ENCODE data around the gene ADAM15. TPM values are rescaled to one million over a fixed set of nuclear protein-coding genes. Genes with fewer than 3 reads are reported as not detected.

Gene ADAM15
- total RNA-seq, 6 experiments from 2014 or later, result 16.2 to 33.9 (median 26.4) TPM

- WGBS (ENCODE audit: insufficient coverage, low coverage, low lambda C conversion rate, missing lambda C conversion rate), result 80% methylated on average over 1 of the region's 3 CpGs
- ATAC-seq (no peak), DNase-seq (no peak)
- no peak overlapping the region for H3K27ac ChIP-seq
- no peak for TF ChIP-seq POLR2A (IDR thresholded peaks at IDR 0.05)
- TF ChIP-seq CTCF (IDR thresholded peaks at IDR 0.05), result no peak
- H3K9me3 ChIP-seq, result no peaks in the 10 kb centered on the region
- no peaks in the 10 kb centered on the region for H3K27me3 ChIP-seq
- H3K36me3 ChIP-seq, result no peaks in the 10 kb centered on the region
- intact Hi-C loops (cut with DNase I), result no loop called here
- peaks cover 0 to 14% (median 4%) of the 10 kb centered on the region in 4 donors for H3K4me1 ChIP-seq
- no peak overlapping the region for H3K4me3 ChIP-seq
Measured at GRCh38 chr1:155037043-155037442, 14.1 kb upstream of the ADAM15 start.

- no peaks in the 10 kb centered on the region for H3K27me3 ChIP-seq
- no peaks in the 10 kb centered on the region for H3K9me3 ChIP-seq
- H3K27ac ChIP-seq, result no peak overlapping the region
- DNase-seq (no peak), ATAC-seq (no peak)
- no peak overlapping the region for H3K4me3 ChIP-seq
- H3K36me3 ChIP-seq, result no peaks in the 10 kb centered on the region
- intact Hi-C loops (cut with DNase I), result no loop called here
- H3K4me1 ChIP-seq, result peaks cover 0 to 14% (median 4%) of the 10 kb centered on the region in 4 donors
- TF ChIP-seq CTCF (IDR thresholded peaks at IDR 0.05) (no peak), POLR2A (IDR thresholded peaks at IDR 0.05) (no peak)
- WGBS (ENCODE audit: insufficient coverage, low coverage, low lambda C conversion rate, missing lambda C conversion rate), result 79% methylated on average over 6 of the region's 6 CpGs
Measured at GRCh38 chr1:155037851-155038441, 13.2 kb upstream of the ADAM15 start.

DNA sequence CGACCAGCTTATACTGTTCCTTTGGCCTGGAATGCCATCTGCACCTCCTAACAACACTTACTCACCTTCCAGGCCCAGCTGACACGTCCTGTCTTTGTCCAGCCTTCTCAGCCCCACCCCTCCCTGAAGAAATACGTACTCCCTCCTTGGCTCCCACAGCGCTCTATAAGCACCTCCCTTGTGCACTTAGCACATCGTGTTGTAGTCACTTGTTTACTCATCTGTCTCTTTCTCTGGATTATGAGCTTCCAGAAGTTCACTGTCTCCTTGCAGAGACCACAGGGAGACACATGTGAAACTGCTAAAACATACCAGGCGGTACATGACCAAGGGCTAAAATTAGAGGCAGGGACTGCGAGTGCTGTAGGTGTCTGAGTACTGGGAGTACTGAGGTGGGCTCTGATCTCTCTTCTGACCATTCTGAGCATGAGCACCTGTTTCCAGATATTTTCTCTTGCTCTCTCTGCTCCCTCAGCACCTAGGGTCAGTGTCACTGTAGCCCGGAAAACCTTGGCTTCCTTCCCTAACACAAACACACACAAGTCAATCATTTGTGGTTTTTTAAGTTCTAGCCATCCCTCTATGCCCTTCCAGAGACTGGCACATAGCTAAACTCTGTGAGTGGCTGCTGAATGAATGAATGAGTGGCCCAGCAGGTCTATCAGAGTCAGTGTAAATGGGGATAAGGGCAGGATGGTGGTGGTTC, 12.4 kb upstream of the ADAM15 start:
- Histone ChIP-seq H3K9me3 (no peaks in the 10 kb centered on the region), H3K27me3 (no peaks in the 10 kb centered on the region), H3K36me3 (no peaks in the 10 kb centered on the region), H3K27ac (no peak overlapping the region), H3K4me3 (no peak overlapping the region), H3K4me1 (peaks cover 0 to 21% (median 6%) of the 10 kb centered on the region in 4 donors)
- WGBS (ENCODE audit: insufficient coverage, low coverage, low lambda C conversion rate, missing lambda C conversion rate), result 41% methylated on average over 8 of the region's 8 CpGs
- TF ChIP-seq POLR2A (IDR thresholded peaks at IDR 0.05) (no peak), CTCF (IDR thresholded peaks at IDR 0.05) (no peak)
- DNase-seq, result no peak
- peak; percentile 50 to 71 (median 62) for ATAC-seq
- intact Hi-C loops (cut with DNase I), result no loop called here

GRCh38 chr1:155039308-155039669, 11.8 kb upstream of the ADAM15 start:
- intact Hi-C loops (cut with DNase I), result no loop called here
- WGBS (ENCODE audit: insufficient coverage, low coverage, low lambda C conversion rate, missing lambda C conversion rate), result 47% methylated on average over 2 of the region's 4 CpGs
- H3K4me1 ChIP-seq, result peaks cover 0 to 26% (median 9%) of the 10 kb centered on the region in 4 donors
- H3K27me3 ChIP-seq, result no peaks in the 10 kb centered on the region
- H3K4me3 ChIP-seq, result no peak overlapping the region
- no peaks in the 10 kb centered on the region for H3K36me3 ChIP-seq
- TF ChIP-seq CTCF (IDR thresholded peaks at IDR 0.05), result no peak
- TF ChIP-seq POLR2A (IDR thresholded peaks at IDR 0.05), result no peak
- DNase-seq, result no peak
- no peaks in the 10 kb centered on the region for H3K9me3 ChIP-seq
- no peak for ATAC-seq
- H3K27ac ChIP-seq, result no peak overlapping the region

All from right lobe of liver (tissue), 6 donors.